Fibroblast of lung (primary cell): ENCODE results near the gene OSBPL1A. TPM values are rescaled to one million over a fixed set of nuclear protein-coding genes. Genes with fewer than 3 reads are reported as not detected.
A peak's percentile ranks its signal among the peaks of the same experiment; 100 is the strongest.

ENCODE experiments used
- DNase-seq, 2 donors: peaks; one replicate each; pipeline versions ENCODE4 v3.0.0 to v3.0.0-alpha.2; 2010; ENCODE audit warnings: low read depth in 2 of 2
- H2AFZ ChIP-seq: 2 replicates; pipeline ENCODE4 v1.5.1; 2012; ENCODE audit warnings: low read length, control low read depth, inconsistent platforms
- H3K27ac ChIP-seq: 2 replicates; pipeline ENCODE4 v1.5.1; 2011; ENCODE audit warnings: low read length, control low read depth; ENCODE audit not compliant: insufficient read depth
- H3K27me3 ChIP-seq: 2 replicates; pipeline ENCODE4 v1.5.1; 2011; ENCODE audit warnings: mild to moderate bottlenecking, low read length; ENCODE audit not compliant: control insufficient read depth, insufficient read depth
- H3K36me3 ChIP-seq: 2 replicates; pipeline ENCODE4 v1.5.1; 2011; ENCODE audit warnings: low read length; ENCODE audit not compliant: control insufficient read depth, insufficient read depth
- H3K4me1 ChIP-seq: 2 replicates; pipeline ENCODE4 v1.5.1; 2011; ENCODE audit warnings: low read length; ENCODE audit not compliant: control insufficient read depth, insufficient read depth; ENCODE audit errors: extremely low read depth
- H3K4me2 ChIP-seq: 2 replicates; pipeline ENCODE4 v1.5.1; 2011; ENCODE audit warnings: low read length, control low read depth; ENCODE audit not compliant: insufficient read depth; ENCODE audit errors: extremely low read depth
- H3K4me3 ChIP-seq, 4 experiments: fragments of 200-600 bp in 1 of 4; sonication (generic) in 1 of 4; replicated peaks in 1 of 4; 2 replicates each; pipeline ENCODE4 v1.5.1; 2011 to 2016; ENCODE audit warnings: low read length in 4 of 4, low read depth in 3 of 4, mild to moderate bottlenecking in 3 of 4, control low read depth in 2 of 4, inconsistent platforms in 1 of 4, mixed read lengths in 1 of 4; ENCODE audit not compliant: insufficient read depth in 1 of 4; ENCODE audit errors: control extremely low read depth in 1 of 4
- H3K79me2 ChIP-seq: 2 replicates; pipeline ENCODE4 v1.5.1; 2012; ENCODE audit warnings: mild to moderate bottlenecking, low read length, inconsistent platforms; ENCODE audit not compliant: control insufficient read depth, insufficient read depth
- H3K9ac ChIP-seq: 2 replicates; pipeline ENCODE4 v1.5.1; 2011; ENCODE audit warnings: mild to moderate bottlenecking, low read length, control low read depth; ENCODE audit not compliant: insufficient read depth
- H3K9me3 ChIP-seq: 2 replicates; pipeline ENCODE4 v1.5.1; 2012; ENCODE audit warnings: low read depth, low read length; ENCODE audit not compliant: control insufficient read depth, insufficient read depth
- H4K20me1 ChIP-seq: 2 replicates; pipeline ENCODE4 v1.5.1; 2011; ENCODE audit warnings: low read length; ENCODE audit not compliant: control insufficient read depth, insufficient read depth; ENCODE audit errors: extremely low read depth
- CTCF ChIP-seq, 2 donors: IDR thresholded peaks in 1 of 2; conservative IDR thresholded peaks in 1 of 2; 1 replicate in 1 of 2; 2 replicates in 1 of 2; pipeline ENCODE4 v1.5.1; 2011 to 2012; ENCODE audit warnings: low read length in 2 of 2, control low read depth in 1 of 2, inconsistent platforms in 1 of 2, low read depth in 1 of 2, mild to moderate bottlenecking in 1 of 2
- EZH2 ChIP-seq: IDR thresholded peaks from 2 replicates; pipeline ENCODE4 v1.5.1; 2012; ENCODE audit warnings: low read length, control low read depth, mild to moderate bottlenecking; ENCODE audit errors: missing control alignments
- polyA plus RNA-seq, 2 donors: library from polyadenylated mRNA; depleted of rRNA in 1 of 2; stranded (reverse) in 1 of 2; unstranded in 1 of 2; fragments of >200 nt; gene quantifications; 2 replicates each; pipeline ENCODE4 v1.2.1, GENCODE V29; 2011 to 2012; ENCODE audit warnings: missing spikeins in 1 of 2
- total RNA-seq: library from RNA; depleted of rRNA; stranded (reverse); fragments of >200 nt; gene quantifications from 2 replicates; pipeline ENCODE4 v1.2.1, GENCODE V29; 2014

OSBPL1A gene
- total and polyA plus RNA-seq, 2 donors (not counting 1 experiment from before 2014, with no cell fraction given), result 67.5 to 73.3 TPM

- Histone ChIP-seq H3K27ac (no peak overlapping the region), H3K4me2 (no peak overlapping the region), H4K20me1 (no peaks in the 10 kb centered on the region), H3K79me2 (no peaks in the 10 kb centered on the region), H3K9ac (no peak overlapping the region), H3K36me3 (no peaks in the 10 kb centered on the region), H3K4me1 (no peaks in the 10 kb centered on the region), H2AFZ (no peak overlapping the region), H3K27me3 (no peaks in the 10 kb centered on the region), H3K4me3 (no peak overlapping the region), H3K9me3 (no peaks in the 10 kb centered on the region)
- no peak for TF ChIP-seq EZH2
- TF ChIP-seq CTCF (conservative IDR thresholded peaks at IDR 0.05 in 1 of 2, IDR thresholded peaks at IDR 0.05 in 1 of 2; ENCODE audit: low read depth in 1 of 2, low read length in 2 of 2), result no peak
- peak; percentile 44 to 62 for DNase-seq
These were observed 260.7 kb downstream of the OSBPL1A start for GRCh38 chr18:24136967-24137373.

GRCh38 chr18:24130494-24130893, 267.1 kb downstream of the OSBPL1A start:
- Histone ChIP-seq H4K20me1 (no peaks in the 10 kb centered on the region), H3K27ac (no peak overlapping the region), H3K4me3 (no peak overlapping the region), H3K9ac (no peak overlapping the region), H3K27me3 (no peaks in the 10 kb centered on the region), H2AFZ (no peak overlapping the region), H3K79me2 (no peaks in the 10 kb centered on the region), H3K9me3 (no peaks in the 10 kb centered on the region), H3K4me2 (no peak overlapping the region), H3K36me3 (no peaks in the 10 kb centered on the region), H3K4me1 (no peaks in the 10 kb centered on the region)
- DNase-seq, result no peak
- TF ChIP-seq CTCF (conservative IDR thresholded peaks at IDR 0.05 in 1 of 2, IDR thresholded peaks at IDR 0.05 in 1 of 2; ENCODE audit: low read depth in 1 of 2, low read length in 2 of 2), result no peak
- TF ChIP-seq EZH2, result no peak

GRCh38 chr18:24128700-24129099, 268.9 kb downstream of the OSBPL1A start:
- Histone ChIP-seq H3K9ac (no peak overlapping the region), H3K36me3 (no peaks in the 10 kb centered on the region), H3K4me3 (no peak overlapping the region), H3K4me2 (no peak overlapping the region), H3K27me3 (no peaks in the 10 kb centered on the region), H3K4me1 (no peaks in the 10 kb centered on the region), H2AFZ (no peak overlapping the region), H3K9me3 (no peaks in the 10 kb centered on the region), H3K79me2 (no peaks in the 10 kb centered on the region), H4K20me1 (no peaks in the 10 kb centered on the region), H3K27ac (no peak overlapping the region)
- DNase-seq, result peak in 1 of 2 donors; percentile 32
- TF ChIP-seq CTCF (conservative IDR thresholded peaks at IDR 0.05 in 1 of 2, IDR thresholded peaks at IDR 0.05 in 1 of 2; ENCODE audit: low read depth in 1 of 2, low read length in 2 of 2) (no peak), EZH2 (no peak)
